HS-27A (cell line): ENCODE results near the gene MYH10.

Experiments
- DNase-seq: peaks from one replicate; pipeline ENCODE4 v3.0.0-alpha.2; 2012; ENCODE audit warnings: low read depth, missing footprints

MYH10 gene

DNA sequence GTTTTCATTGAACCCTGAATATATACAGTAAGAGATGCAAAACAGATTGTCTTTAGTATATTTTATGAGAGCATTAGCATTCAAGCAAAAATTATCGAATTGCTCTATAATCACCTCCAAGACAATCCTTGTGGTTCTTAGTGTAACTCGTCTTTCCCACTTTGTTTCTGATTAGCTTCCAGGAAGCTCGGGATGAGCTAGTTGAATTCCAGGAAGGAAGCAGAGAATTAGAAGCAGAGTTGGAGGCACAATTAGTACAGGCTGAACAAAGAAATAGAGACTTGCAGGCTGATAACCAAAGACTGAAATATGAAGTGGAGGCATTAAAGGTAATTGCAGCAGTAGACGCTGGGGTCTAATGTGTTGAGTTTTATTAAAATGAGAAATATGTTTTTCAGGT, 185.0 kb downstream of the MYH10 start:
- DNase-seq: no peak

DNA sequence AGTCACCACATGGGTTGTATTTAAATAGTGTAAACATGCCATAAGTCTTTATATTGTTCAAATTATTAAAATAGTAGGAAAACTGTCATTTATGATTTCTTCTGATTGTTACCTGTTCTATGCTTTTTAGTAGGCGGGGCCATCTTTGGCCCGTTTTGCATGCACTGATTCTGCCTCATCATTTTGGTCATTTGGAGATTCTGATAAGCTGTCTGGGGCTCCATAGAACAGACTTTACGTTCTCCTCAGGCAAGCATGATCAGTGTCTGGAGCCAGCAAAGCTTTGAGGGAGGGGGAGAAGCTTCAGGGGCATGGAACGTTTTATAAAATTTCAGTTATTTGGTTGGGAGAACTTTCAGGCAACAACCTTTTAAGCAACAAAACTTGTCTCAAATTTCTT, 186.0 kb downstream of the MYH10 start:
- DNase-seq: no peak

DNA sequence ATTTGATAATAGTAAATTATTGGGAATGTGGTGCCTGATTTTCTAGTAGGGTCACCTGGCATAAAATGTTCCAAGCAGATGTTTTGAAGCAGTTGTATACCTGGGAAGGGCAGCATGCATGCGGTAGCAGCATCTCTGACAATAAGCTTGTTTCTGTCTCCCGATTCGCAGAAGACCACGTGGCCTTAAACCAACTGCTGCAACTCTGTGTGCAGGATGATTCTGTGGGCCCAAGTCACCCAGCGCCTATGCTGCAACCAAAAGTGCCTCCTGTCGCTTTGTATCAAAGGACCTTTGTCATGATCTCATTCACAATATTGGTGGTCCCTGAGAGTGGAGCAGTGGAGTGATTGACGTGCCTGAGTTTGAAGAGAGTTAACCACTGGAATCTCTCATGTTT, 186.8 kb downstream of the MYH10 start:
- no peak for DNase-seq

DNA sequence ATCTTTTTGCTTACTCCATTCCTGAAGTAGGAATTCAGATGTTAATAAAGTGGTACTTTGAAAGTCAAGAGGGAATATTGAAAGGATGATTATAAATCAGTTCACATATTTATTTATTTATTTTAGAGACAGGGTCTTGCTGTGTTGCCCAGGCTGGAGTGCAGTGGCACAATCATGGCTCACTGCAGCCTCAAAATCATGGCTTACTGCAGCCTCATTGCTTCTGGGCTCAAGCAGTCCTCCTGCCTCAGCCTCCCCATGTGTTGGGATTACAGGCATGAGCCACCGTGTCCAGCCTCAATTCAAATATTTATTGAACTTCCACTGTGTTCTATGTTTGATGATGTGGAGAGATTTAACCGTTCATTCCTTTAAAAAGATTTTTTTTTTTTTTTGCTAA, 188.2 kb downstream of the MYH10 start:
- no peak for DNase-seq

DNA sequence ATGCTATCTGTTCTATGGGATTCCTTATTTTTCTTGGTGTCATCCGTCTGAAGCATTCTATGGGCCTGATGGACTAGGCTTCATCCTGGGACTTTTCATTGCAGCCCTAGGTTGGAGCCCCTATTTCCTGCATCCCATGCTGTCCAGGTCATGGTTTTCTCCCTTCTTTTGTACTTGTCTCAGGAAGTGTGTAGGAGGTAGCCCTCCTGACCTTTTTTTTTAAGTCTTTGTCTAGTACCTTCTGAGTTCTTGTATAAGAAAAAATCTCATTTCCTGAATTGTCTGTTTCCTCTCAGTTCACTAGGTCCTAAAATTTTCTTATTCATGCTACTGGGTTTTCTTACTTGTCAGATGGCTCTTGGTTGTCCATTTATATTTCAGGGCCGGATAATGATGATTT, 188.8 kb downstream of the MYH10 start:
- DNase-seq: no peak

DNA sequence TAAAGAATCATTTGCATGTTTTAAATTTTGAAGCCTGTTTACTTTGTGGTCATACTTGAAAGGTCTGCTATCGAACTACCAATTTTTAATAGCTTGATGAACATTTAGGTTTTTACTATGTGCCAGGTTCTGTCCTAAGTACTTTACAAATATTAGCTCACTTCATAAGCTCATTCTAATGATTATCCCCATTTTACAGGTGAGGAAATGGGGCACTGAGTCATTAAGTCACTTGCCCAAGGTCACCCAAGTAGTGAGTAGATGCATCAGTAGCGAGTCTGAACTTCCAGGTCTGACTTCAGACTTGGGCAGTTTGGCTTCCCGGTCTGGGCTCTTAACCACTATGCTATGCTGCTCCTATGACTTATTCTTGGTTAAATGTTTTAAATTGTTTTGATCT, 190.8 kb downstream of the MYH10 start:
- DNase-seq: no peak

DNA sequence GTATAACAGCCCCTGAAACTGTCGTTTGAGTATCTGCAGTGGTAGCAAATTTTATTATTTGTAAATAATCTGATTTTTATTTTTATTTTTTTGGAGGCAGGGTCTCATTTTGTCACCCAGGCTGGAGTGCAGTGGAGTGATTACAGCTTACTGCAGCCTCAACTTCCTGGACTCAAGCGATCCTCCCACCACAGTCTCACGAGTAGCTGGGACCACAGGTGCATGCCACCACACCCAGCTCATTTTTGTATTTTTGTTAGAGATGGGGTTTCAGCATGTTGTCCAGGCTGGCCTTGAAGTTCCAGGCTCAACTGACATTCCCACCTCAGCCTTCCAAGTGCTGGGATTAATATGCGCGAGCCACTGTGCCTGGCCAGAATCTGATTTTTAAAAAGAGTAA, 192.1 kb downstream of the MYH10 start:
- DNase-seq: no peak

DNA sequence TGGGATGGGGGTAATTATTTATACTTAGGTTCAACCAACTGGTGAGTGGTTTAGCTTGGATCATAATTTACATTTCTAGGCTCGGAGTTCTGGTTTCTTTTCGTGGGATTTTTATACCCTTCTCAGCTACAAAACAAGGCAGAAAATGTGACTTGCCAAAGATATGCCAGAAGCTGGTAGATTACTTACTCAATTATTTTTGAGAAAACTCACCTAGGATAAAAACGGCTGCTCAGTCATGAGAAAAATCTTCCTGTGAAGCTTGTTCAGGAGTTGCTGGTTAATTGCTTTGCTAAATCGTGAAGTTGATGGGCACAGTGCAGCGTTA, 193.7 kb downstream of the MYH10 start:
- no peak for DNase-seq

DNA sequence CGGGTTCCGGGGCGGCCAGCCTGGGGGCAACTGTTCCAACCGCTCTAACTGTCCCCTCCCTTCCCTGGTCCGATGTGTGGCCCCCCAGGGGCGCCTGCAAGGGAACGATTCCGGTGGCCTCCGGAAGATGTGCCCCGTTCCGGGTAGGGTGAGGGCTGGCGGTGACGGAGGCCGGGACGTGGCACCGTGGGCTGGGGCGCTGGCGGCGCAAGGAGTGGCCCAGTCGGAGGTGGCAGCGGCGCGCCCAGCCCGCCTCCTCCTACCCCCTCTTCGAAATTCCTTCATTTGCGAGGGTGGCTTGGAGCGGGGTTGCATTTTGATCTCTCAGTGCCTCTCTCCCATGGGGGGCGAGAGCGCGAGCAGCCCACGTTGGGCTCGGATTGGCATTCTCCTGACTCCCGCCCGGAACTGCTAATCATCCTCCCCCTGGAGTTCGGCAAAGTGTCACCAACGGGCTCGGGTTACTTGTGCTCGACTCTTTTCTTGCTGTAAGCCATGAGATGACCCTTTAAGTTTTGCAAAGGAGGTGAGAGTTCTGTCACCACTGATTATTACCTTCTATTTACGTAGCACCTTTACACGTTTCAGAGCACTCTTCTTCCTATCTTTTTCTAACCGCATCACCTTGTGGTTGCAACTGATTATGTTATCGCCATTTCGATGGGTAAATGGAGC, 194.2 kb downstream of the MYH10 start:
- peak; percentile 46 for DNase-seq

DNA sequence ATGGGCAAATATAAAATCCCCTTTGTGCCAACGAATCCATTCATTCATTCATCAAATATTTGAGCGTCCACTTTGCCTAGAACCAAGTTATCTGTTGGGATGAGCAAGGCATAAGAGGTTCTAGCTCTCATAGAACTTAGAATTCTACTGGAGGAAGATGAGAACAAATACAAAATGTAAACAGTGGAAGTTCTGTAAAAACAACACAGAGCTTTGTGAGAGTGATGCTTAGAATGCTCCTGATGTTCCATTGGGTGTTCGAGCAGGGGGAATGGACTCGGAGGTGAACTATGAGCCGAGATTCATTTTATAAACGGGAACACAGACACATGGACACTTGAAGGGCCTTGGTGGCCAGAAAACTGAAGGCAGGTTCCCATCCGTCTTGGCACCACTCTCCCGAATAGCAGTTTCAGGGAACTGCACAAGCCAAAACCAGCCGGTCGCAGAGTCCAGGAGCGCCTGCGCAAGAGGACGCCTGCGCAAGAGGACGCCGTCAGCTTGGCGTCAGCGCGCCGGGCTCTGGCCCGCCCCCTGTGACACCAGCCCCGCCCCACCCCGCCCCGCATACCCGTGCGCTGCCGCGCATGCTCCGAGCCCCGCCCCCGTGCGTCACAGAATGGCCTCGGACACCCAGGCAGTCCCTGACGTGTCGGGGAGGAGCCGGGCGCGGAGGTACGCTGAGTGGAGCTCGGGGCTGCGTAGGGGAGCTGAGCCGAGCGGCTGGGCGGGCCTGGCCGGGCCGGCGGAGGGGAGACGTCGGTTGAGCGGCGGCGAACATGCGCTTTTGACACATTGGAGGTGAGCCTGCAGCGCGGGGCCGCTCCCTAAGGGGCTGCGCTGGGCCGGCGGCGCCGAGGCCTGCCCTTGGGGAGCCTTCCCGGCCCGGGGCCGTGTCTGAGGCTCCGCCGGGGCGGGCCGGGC, 195.0 kb downstream of the MYH10 start, which contains the start of gene NDEL1:
Gene NDEL1 (plus strand): TSS at position 640 of the 924 bp plus-strand sequence. CDS start 8,388 bp downstream, outside the sequence.
- peak; percentile 94 for DNase-seq

DNA sequence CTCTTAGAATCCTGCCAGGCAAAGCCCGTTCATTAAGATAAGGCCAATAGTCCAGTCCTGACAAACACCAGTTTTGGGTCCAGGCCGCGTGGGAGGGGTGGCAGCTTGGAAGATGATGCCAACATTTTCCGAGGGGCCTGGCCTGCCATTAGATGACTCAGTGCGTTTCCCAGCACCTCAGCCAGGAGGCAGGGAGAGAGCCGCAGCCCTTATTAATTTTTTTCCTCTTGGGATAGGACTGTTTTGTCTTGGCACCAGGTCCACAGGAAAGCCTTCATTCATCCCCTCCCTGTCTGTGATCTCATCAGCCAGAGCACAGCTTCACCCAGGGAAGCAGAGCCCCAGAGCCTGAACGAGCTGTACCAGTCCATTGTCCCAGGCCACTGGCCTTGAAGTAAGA, 199.6 kb downstream of the MYH10 start:
- no peak for DNase-seq

DNA sequence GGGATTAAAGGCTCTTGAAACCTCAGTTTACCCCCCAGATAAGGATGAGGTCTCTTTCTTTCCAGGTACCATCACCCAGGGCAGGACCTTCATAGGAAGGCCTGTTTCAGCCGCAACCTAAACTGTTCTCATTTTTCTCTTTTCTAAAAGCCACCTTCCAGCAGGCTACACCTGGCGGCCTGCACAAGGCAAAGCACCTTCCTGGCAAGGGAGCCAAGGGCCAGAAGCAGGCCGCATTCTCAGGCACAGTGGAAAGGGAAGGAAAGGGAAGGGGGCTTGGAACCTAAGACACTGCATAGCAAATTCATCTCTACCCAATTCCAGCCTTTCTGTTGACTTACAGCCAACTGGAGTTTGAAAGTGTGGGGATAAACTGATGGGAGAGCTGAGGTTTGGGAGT, 203.7 kb downstream of the MYH10 start:
- DNase-seq: no peak

DNA sequence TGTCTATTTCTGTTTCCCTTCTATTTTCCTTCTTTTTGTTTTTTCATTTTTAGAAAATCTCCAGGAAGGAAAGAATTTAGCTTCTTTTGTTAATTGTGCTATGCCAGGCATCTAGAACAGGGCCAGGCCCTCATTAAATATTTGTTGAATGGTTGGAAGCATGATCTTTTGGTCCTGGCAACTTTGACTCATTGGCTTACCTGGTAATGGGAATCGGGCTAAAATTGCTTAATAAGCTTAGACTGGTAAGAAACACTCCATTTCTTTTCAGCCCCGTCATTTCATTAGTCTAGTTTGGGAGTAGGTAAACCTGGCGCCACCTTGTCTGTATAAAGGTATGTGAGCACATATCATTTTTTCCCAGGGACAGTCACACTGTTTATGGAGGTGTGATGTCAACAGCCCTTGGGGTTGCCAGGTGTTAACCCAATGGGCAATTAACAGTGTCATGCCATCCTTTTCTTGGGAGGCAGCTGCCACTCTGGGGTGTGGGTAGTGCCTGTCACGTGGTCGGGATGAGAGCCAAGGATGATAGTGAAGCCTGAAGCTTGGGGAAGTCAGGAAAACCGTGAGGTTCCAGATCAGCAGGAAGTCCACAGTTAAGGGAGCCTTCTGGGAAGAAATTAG, 204.3 kb downstream of the MYH10 start:
- DNase-seq: no peak
